Neuronal stem cell (in vitro differentiated cells): Measurements from ENCODE around the gene PREPL.
"Not testable (repeated sequence)": the region's sequence is repeated elsewhere in the genome, so short reads cannot be mapped to it uniquely, and the experiment has no call there.

Source experiments
- DNase-seq: peaks from one replicate; pipeline ENCODE4 v3.0.0-alpha.2; 2013; ENCODE audit warnings: low spot score
- H2AFZ ChIP-seq: one replicate; pipeline ENCODE4 v1.6.1; 2013; ENCODE audit warnings: mild to moderate bottlenecking, low read length, inconsistent platforms
- H2AK5ac ChIP-seq: 2 replicates; pipeline ENCODE4 v1.6.1; 2013; ENCODE audit warnings: low read depth, mild to moderate bottlenecking, inconsistent platforms, low read length, moderate library complexity, mixed read lengths
- H2BK120ac ChIP-seq: 2 replicates; pipeline ENCODE4 v1.6.1; 2013; ENCODE audit warnings: low read depth, mild to moderate bottlenecking, inconsistent platforms, low read length, moderate library complexity, mixed read lengths
- H2BK12ac ChIP-seq: one replicate; pipeline ENCODE4 v1.6.1; 2013; ENCODE audit warnings: low read length, inconsistent platforms
- H2BK15ac ChIP-seq: 2 replicates; pipeline ENCODE4 v1.6.1; 2013; ENCODE audit warnings: mild to moderate bottlenecking, low read length, inconsistent platforms, mixed read lengths
- H2BK5ac ChIP-seq: one replicate; pipeline ENCODE4 v1.6.1; 2013; ENCODE audit warnings: inconsistent platforms, mild to moderate bottlenecking, low read length, moderate library complexity
- H3K14ac ChIP-seq: one replicate; pipeline ENCODE4 v1.6.1; 2013; ENCODE audit warnings: low read length, inconsistent platforms
- H3K18ac ChIP-seq: 2 replicates; pipeline ENCODE4 v1.6.1; 2013; ENCODE audit warnings: low read length, inconsistent platforms
- H3K23ac ChIP-seq: 2 replicates; pipeline ENCODE4 v1.6.1; 2013; ENCODE audit warnings: low read depth, mild to moderate bottlenecking, mixed read lengths, low read length, inconsistent platforms; ENCODE audit not compliant: poor library complexity
- H3K27ac ChIP-seq: replicated peaks from 3 replicates; pipeline ENCODE4 v1.5.1; 2013; ENCODE audit warnings: low read length, inconsistent platforms
- H3K27me3 ChIP-seq, 3 experiments: 2 replicates each; pipeline ENCODE4 v1.6.1; 2013; ENCODE audit warnings: low read length in 3 of 3, mild to moderate bottlenecking in 2 of 3, inconsistent platforms in 1 of 3, low read depth in 1 of 3, mixed read lengths in 1 of 3, moderate library complexity in 1 of 3; ENCODE audit not compliant: control insufficient read depth in 3 of 3, insufficient read depth in 3 of 3
- H3K36me3 ChIP-seq, 2 donors: replicated peaks in 1 of 2; 2 replicates each; pipeline ENCODE4 v1.6.1; 2013; ENCODE audit warnings: low read length in 2 of 2; ENCODE audit not compliant: control insufficient read depth in 2 of 2, insufficient read depth in 2 of 2
- H3K4ac ChIP-seq: 2 replicates; pipeline ENCODE4 v1.6.1; 2013; ENCODE audit warnings: inconsistent platforms, mild to moderate bottlenecking, low read length, moderate library complexity
- H3K4me1 ChIP-seq, 2 donors: 1 replicate in 1 of 2; 2 replicates in 1 of 2; pipeline ENCODE4 v1.6.1; 2013; ENCODE audit warnings: low read length in 2 of 2, low read depth in 1 of 2; ENCODE audit not compliant: control insufficient read depth in 2 of 2, insufficient read depth in 1 of 2
- H3K4me2 ChIP-seq: one replicate; pipeline ENCODE4 v1.6.1; 2013; ENCODE audit warnings: mild to moderate bottlenecking, low read length, inconsistent platforms; ENCODE audit not compliant: insufficient read depth, poor library complexity, severe bottlenecking
- H3K4me3 ChIP-seq, 2 donors: 2 replicates each; pipeline ENCODE4 v1.5.1; 2013; ENCODE audit warnings: low read length in 2 of 2, mild to moderate bottlenecking in 2 of 2, inconsistent platforms in 1 of 2, moderate library complexity in 1 of 2
- H3K79me1 ChIP-seq: one replicate; pipeline ENCODE4 v1.6.1; 2013; ENCODE audit warnings: low read depth, mild to moderate bottlenecking, inconsistent platforms, low read length, moderate library complexity
- H3K9ac ChIP-seq: one replicate; pipeline ENCODE4 v1.6.1; 2013; ENCODE audit warnings: mild to moderate bottlenecking, low read depth, low read length, inconsistent platforms; ENCODE audit not compliant: poor library complexity
- H3K9me3 ChIP-seq, 2 donors: replicated peaks in 1 of 2; 2 replicates each; pipeline versions ENCODE3 to v1.6.1; 2013; ENCODE audit warnings: low read length in 2 of 2, mild to moderate bottlenecking in 2 of 2, inconsistent platforms in 1 of 2, low read depth in 1 of 2, mixed read lengths in 1 of 2, moderate library complexity in 1 of 2; ENCODE audit not compliant: control insufficient read depth in 2 of 2, insufficient read depth in 1 of 2
- H4K8ac ChIP-seq: one replicate; pipeline ENCODE4 v1.6.1; 2013; ENCODE audit warnings: low read depth, mild to moderate bottlenecking, inconsistent platforms, low read length, moderate library complexity
- H4K91ac ChIP-seq: one replicate; pipeline ENCODE4 v1.6.1; 2013; ENCODE audit warnings: low read length, low read depth, mild to moderate bottlenecking, inconsistent platforms; ENCODE audit not compliant: poor library complexity
- WGBS, 2 donors: extraction: QIAGEN DNeasy Blood & Tissue Kit; methylation state at CpG; one replicate each; pipeline ENCODE4 v1.1.7; 2013; ENCODE audit warnings: missing lambda C conversion rate in 2 of 2, mixed read lengths in 1 of 2; ENCODE audit not compliant: insufficient read length in 2 of 2, insufficient replicate concordance in 1 of 2; ENCODE audit errors: extremely low coverage in 2 of 2; 5-methylcytosine and 5-hydroxymethylcytosine counted together

PREPL gene

DNA sequence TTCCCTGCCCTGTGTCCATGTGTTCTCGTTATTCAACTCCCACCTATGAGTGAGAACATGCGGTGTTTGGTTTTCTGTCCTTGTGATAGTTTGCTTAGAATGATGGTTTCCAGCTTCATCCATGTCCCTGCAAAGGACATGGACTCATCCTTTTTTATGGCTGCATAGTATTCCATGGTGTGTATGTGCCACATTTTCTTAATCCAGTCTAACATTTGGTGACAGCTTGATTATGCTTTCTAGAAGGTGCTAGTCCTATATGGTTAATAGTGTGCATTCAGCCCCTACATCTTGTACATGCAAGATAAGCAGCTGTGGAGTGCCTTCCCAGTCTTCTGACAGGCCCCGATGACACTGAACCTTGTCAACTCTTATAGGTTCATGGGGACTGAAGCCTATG lies 57.5 kb downstream of the PREPL start:
- not testable (repeated sequence) for H3K18ac ChIP-seq, H4K91ac ChIP-seq, H3K36me3 ChIP-seq, H4K8ac ChIP-seq, H2BK120ac ChIP-seq, H3K4ac ChIP-seq, H3K79me1 ChIP-seq, H3K14ac ChIP-seq, H3K4me1 ChIP-seq, H3K27me3 ChIP-seq, H2BK15ac ChIP-seq, H3K9ac ChIP-seq, H2BK12ac ChIP-seq, H3K9me3 ChIP-seq, H3K27ac ChIP-seq, H2AFZ ChIP-seq, H3K23ac ChIP-seq, H3K4me2 ChIP-seq, DNase-seq, H2AK5ac ChIP-seq, H2BK5ac ChIP-seq, H3K4me3 ChIP-seq
- no CpG with 5 or more reads among the region's 3 CpGs for WGBS, 2 donors

DNA sequence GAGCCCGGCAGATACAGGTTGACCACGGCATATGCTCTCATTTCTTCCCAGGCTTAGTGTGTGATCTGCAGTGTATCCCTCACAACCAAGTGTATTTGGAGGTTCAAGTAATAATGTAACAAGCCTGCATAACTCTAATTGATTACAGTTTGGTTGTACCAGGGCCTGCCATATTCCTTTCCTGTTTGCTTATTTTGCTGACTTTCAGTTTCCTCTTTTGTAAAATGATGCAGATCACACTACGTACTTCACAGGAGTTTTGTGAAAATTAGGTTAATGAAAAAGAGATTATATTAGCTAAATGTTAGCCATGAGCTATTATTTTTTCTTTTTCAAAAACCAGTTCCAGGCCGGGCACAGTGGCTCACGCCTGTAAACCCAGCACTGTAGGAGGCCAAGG lies 60.2 kb downstream of the PREPL start:
- H3K79me1 ChIP-seq = no peaks in the 10 kb centered on the region
- peak overlapping the region; percentile 0 for H4K8ac ChIP-seq
- H3K23ac ChIP-seq = no peak overlapping the region
- H2BK12ac ChIP-seq = no peak overlapping the region
- WGBS, 2 donors = no CpG with 5 or more reads among the region's 5 CpGs
- no peak overlapping the region for H2AFZ ChIP-seq
- H3K4me3 ChIP-seq = peak overlapping the region in 1 of 2 donors; percentile 41
- no peak overlapping the region for H3K4ac ChIP-seq
- no peaks in the 10 kb centered on the region for H3K27me3 ChIP-seq
- H3K36me3 ChIP-seq = no peaks in the 10 kb centered on the region
- H3K9me3 ChIP-seq = no peaks in the 10 kb centered on the region
- H3K4me2 ChIP-seq = no peak overlapping the region
- H2BK120ac ChIP-seq = no peak overlapping the region
- H2AK5ac ChIP-seq = no peak overlapping the region
- DNase-seq = no peak
- H4K91ac ChIP-seq = no peak overlapping the region
- H2BK15ac ChIP-seq = no peak overlapping the region
- H3K27ac ChIP-seq = no peak overlapping the region
- no peak overlapping the region for H3K9ac ChIP-seq
- H2BK5ac ChIP-seq = no peak overlapping the region
- H3K14ac ChIP-seq = no peak overlapping the region
- H3K4me1 ChIP-seq = peaks cover 0 to 2% of the 10 kb centered on the region in 2 donors
- H3K18ac ChIP-seq = no peak overlapping the region

DNA sequence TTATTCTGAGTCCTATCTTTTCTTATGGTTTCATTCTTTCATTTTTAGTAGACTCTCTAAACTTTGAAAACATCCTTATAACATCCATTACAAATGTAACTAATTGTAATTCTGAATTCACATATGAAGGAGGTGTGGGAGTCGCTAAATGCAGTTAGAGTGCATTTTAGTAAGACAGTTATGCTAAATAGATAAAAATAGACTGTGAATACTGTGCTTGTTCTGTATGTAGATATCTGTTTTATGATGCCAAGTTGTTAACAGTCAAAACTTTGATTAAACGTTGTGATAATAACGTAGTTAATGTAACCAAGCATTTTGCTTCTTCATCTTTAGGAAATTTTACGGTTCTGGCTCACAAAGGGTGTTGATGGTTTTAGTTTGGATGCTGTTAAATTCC lies 61.7 kb downstream of the PREPL start:
- H3K79me1 ChIP-seq = no peaks in the 10 kb centered on the region
- no peak overlapping the region for H3K4me2 ChIP-seq
- no peak overlapping the region for H4K91ac ChIP-seq
- H2BK120ac ChIP-seq = no peak overlapping the region
- no peak overlapping the region for H3K14ac ChIP-seq
- H2AFZ ChIP-seq = no peak overlapping the region
- H3K27me3 ChIP-seq = no peaks in the 10 kb centered on the region
- H3K27ac ChIP-seq = no peak overlapping the region
- H3K4ac ChIP-seq = no peak overlapping the region
- WGBS, 2 donors = no CpG with 5 or more reads among the region's 4 CpGs
- H2AK5ac ChIP-seq = no peak overlapping the region
- no peak overlapping the region for H2BK5ac ChIP-seq
- no peak overlapping the region for H3K23ac ChIP-seq
- H3K9me3 ChIP-seq = no peaks in the 10 kb centered on the region
- no peak overlapping the region for H2BK12ac ChIP-seq
- no peak overlapping the region for H3K9ac ChIP-seq
- peaks cover 0 to 2% of the 10 kb centered on the region in 2 donors for H3K4me1 ChIP-seq
- no peak overlapping the region for H4K8ac ChIP-seq
- no peak overlapping the region for H3K4me3 ChIP-seq
- H2BK15ac ChIP-seq = no peak overlapping the region
- H3K18ac ChIP-seq = no peak overlapping the region
- no peaks in the 10 kb centered on the region for H3K36me3 ChIP-seq
- DNase-seq = no peak

DNA sequence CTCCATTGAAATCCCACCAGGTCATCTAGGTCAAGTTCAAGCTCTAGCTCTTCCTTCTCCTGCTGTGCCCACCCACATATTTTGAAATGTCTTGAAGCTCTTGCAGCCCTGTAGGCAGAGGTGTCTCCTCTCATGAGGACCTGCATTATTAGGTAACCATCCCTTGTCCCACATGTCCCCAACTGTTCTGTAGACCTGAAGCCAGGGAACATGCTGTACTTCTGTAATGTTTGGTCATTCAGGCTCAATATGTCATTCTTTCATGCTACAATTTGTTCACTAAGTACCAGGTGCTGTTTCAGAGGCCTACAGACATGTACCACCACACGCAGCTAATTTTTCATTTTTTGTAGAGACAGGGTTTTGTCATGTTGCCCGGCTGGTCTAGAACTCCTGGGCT lies 63.9 kb downstream of the PREPL start:
- H3K4me2 ChIP-seq = no peak overlapping the region
- no peak overlapping the region for H2BK5ac ChIP-seq
- no peak overlapping the region for H2AFZ ChIP-seq
- H3K4me1 ChIP-seq = peaks cover 0 to 2% of the 10 kb centered on the region in 2 donors
- no peak overlapping the region for H3K27ac ChIP-seq
- H3K4ac ChIP-seq = no peak overlapping the region
- DNase-seq = no peak
- no peak overlapping the region for H3K9ac ChIP-seq
- H2BK15ac ChIP-seq = no peak overlapping the region
- H3K36me3 ChIP-seq = no peaks in the 10 kb centered on the region
- WGBS, 2 donors = no CpG with 5 or more reads among the region's 2 CpGs
- peak overlapping the region; percentile 6 for H2BK120ac ChIP-seq
- H3K18ac ChIP-seq = no peak overlapping the region
- H3K4me3 ChIP-seq = no peak overlapping the region
- no peak overlapping the region for H2BK12ac ChIP-seq
- no peak overlapping the region for H2AK5ac ChIP-seq
- H3K23ac ChIP-seq = no peak overlapping the region
- H4K91ac ChIP-seq = no peak overlapping the region
- no peaks in the 10 kb centered on the region for H3K27me3 ChIP-seq
- no peak overlapping the region for H4K8ac ChIP-seq
- H3K9me3 ChIP-seq = no peaks in the 10 kb centered on the region
- no peak overlapping the region for H3K14ac ChIP-seq
- H3K79me1 ChIP-seq = no peaks in the 10 kb centered on the region
